HG02884 (cell line): ENCODE data around the gene PPCDC.
A peak's percentile ranks its signal among the peaks of the same experiment; 100 is the strongest.
"Not testable (repeated sequence)": the region's sequence is repeated elsewhere in the genome, so short reads cannot be mapped to it uniquely, and the experiment has no call there.

Experiments used
- ATAC-seq: cut with Tn5 transposase; IDR thresholded peaks from one replicate; pipeline ENCODE4 v1.9.1; 2021; ENCODE audit warnings: mild to moderate bottlenecking, moderate library complexity; ENCODE audit not compliant: unreplicated experiment

PPCDC gene

DNA sequence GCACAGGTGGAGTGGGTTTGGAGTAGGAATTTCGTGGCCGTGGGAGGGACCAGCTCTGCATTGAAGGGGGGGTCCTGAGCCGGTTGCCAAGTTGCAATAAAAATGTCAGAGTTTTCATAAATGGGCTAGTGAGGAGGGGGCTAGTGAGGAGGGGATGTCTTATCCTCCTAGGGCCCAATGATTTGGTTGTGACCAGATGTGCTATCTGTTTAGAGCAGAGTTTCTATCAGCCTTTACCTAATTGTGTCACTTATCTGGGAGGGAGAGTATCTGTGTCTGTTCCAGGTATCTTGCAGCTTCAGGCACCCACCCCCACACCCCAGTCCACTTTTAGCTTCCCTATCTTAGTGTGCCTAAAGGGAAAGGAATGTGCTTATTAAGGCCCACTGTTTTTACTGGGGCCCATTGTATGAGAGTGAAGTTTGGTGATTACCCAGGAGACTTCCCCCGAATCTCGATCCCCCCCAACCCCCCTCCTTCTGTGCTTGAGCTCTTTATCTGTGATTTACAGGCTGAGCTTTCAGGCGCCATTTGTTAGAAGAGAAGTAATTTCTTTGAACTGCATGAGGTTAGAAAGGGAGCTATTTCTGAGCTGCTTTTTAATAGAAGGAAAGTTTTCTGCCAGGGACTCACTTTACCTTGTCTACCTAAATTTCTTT, 42.6 kb downstream of the PPCDC start:
- no peak for ATAC-seq

DNA sequence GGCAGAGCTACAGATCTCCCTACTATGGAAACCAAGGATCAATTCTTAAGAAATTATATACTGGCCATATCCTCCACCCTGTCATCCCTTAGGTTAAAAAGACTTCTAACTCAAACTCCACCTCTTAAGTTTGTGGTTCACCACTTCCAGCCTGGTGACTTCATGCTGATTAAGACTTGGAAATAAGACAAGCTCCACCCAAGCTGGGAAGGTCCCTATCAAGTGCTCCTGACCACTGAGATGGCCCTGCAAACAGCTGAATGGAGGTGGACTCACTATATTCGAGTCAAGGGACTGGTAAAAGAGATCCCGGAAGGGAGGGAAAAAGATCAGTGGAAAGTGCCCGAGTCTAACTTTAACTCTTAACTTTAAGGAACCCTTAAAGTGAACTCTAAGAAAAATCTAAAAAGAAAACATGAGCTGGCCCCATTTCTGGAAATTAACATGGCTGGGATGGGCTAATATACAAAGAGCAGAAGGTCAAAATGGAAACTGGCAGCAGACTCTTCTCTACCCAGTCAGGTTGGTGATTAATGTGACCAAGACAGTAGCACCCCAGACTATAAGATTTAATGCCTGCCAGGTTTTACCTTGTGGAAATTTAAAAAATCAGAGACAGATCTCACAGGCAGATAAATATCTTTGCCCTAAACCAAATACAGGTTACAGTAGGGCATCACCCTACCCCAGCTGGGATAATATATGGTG, 43.9 kb downstream of the PPCDC start:
- no peak for ATAC-seq

DNA sequence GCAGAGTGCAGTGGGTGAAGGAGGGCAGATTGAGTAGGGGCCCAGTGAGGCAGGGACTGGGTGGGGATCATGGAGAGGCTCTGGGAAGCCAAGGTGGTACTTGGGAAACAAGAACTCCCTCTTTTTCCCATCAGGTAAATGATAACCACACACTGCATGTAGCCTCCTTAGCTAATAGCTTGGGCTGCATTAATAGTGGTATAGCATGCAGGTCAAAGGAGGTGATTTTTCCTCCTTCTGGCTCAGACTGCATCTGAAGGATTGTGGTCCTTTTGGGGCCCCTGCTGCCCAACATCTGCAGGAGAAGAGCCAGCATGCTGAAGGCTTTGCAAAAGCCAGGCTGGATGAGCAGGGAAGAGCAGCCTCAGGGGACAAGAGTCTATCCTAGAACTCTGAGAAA, 45.4 kb downstream of the PPCDC start:
- ATAC-seq: no peak

DNA sequence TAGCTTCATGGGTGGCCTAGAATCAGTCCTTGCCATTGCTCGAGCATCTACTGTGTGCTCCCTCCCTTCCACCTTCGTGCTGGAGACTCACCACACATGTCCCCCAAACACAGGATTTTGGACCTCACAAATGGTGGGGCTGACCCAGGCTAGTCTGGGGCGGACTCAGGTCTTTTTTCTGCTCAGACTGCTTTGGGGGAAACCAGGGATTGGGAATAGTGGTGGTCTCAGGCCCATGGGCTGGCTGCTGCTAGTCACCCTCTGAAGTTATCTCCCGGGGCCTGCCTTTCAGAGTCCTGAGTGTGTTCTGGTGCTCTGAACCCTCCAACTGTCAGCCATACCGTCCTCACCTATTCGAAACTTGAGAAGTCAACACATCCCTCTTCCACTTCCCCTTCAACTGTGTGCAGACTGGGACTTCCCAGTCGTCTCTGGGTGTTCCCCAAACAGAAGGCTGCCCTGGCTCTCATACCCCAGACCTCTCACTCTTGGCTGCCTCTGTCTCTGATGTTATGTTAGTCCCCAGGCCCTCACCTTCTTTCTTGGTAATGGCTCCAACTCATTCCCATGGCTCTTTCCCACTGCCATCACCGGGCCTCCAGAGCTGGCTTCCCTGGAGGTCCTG, 46.0 kb downstream of the PPCDC start:
- peak; percentile 63 for ATAC-seq

DNA sequence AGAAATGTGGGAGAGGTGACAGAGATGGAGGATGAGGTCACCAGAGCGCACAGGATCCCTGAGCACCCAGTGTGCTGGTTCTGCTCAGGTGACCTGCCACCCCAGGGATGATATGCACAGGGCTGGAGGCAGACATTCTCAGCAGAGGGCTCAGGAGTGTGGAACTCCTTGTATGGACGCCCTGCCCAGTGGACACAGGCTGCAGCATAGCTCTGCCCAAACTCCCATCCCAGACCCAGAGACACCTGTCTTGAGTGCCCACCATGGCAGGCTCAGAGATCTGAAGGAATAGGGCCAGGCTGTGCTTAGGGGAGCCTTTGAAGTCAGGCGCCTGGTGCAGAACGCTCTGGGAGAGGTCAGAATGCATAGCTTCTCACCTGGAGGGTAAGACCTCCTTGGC, 47.3 kb downstream of the PPCDC start:
- no peak for ATAC-seq

DNA sequence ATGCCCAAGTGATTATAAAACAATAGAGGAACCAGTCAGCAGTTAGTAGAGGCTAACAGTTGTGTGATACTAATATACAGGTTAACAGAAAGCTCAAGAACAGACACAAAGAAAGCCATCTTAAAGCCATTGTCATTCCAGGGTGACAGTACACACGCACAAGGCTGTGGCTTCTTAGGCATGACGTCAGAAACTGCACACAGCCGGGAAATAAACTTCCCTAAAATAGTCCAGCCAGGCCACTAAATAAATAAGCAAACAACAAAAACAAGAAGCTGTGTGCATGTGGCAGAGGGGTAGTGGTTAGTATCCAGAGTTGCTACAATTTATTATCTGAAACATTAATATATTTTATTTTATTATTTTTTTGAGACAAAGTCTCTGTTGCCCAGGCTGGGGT, 49.8 kb downstream of the PPCDC start:
- ATAC-seq: no peak

DNA sequence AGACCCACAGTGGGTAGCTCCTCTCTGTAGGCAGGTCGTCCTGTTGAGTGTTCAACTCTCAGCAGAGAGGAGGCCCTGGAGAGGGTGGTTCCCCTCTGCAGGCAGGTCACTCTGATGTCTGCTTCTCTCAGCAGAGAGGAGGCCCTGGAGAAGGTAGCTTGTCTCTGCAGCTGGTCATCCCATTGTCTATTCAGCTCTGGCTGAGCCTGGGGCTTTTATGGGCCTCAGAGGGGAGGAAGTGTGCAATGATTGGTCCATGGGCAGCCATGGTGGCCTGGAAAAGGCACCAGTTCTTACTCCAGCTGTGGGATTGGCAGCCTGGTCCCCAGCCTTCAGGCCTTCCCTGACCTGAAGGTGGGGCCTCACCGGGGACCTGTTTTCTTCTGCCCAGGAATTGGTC, 52.9 kb downstream of the PPCDC start:
- no peak for ATAC-seq

DNA sequence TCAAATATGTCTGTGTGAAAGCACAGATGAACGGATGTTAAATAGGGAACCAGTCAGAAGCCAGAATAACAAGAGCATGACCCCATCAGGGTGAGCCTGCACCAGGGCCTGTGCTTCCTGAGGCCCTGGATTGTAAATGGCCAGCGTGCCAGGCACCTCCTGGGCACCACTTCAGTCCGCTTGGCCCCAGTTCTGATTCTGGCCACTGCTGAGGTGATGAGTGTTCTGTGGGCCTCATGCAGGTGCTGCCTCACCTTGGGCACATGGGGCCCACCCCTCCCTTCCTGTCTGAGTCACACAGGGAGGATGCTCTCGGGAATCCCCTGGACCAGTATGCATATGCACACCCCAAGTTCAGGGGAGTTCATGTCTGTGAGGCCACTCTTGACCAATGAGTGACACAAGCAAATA, 54.2 kb downstream of the PPCDC start:
- not testable (repeated sequence) for ATAC-seq

DNA sequence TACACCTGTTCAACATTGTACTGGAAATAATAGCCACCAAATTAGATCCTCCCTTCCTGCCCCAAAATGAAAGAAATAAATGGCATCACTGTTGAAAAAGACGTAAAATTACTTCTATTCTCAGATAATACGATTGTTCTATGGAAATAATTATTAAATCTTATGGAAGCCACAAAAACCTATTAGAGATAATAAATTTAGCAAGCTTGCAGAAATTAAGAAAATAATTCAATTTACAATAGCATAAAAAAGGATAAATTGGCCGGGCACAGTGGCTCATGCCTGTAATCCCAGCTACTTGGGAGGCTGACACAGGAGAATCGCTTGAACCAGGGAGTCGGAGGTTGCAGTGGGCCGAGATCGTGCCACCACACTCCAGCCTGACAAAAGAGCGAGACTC, 57.8 kb downstream of the PPCDC start:
- no peak for ATAC-seq

DNA sequence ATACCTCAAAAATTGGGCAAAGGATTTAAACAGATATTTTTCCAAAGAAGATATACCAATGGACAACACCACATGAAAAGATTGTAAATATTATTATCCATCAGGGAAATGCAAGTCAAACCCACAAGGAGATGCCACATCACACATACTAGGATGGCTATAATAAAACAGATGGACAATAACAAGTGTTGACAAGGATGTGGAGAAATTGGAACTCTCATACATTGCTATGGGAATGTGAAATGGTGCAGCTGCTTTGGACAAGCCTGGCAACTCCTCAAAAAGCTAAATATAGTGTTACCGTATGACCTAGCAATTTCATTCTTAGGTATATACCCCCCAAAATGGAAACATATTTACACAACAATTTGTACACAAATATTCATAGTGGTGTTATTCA, 59.3 kb downstream of the PPCDC start:
- ATAC-seq: no peak

DNA sequence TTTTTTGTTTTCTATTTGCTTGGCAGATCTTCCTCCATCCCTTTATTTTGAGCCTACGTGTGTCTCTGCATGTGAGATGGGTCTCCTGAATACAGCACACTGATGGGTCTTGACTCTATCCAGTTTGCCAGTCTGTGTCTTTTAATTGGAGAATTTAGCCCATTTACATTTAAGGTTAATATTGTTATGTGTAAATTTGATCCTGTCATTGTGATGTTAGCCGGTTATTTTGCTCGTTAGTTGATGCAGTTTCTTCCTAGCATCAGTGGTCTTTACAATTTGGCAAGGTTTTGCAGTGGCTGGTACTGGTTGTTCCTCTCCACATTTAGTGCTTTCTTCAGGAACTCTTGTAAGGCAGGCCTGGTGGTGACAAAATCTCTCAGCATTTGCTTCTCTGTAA, 62.3 kb downstream of the PPCDC start:
- not testable (repeated sequence) for ATAC-seq

DNA sequence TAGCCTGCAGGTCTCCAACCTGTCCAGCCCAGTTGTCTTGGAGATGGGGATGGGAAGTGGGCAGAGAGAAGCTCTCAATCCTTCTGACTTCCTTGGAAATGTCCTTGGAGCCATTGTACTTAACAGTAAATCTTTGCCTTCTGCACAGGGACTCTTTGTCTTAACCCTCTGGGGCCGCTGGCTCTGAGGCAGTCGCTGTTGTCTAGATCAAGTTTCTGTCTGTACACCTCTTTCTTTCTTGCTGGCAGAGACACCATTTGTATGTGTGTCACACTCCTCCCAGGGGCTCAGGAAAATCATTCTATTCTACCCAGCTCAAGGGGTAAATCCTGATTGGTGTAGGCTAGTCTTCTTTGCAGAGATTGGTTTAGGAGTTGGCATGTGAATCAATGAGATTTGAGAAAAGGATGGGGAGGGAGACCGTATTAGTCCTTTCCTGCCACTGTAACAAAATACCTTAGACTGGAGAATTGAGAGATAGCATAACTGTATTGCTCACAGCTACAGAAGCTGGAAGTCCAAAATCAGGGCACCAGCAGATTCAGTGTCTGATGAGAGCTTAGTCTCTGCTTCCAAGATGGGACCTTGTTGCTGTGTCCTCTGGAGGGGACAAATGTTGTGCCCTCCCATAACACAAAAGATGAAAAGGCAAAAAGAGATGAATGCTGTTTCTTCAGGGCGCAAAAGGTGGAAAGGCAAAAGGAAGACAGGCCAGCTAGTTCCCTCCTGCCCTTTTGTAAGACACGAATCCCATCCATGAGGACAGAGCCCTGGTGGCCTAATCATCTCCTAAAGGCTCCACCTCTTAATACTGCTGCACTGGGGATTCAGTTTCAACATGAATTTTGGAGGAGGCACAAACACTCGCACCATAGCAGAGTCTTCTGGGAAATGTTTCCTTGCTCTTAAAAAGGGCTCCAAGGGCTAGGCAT, 66.3 kb downstream of the PPCDC start:
- no peak for ATAC-seq

DNA sequence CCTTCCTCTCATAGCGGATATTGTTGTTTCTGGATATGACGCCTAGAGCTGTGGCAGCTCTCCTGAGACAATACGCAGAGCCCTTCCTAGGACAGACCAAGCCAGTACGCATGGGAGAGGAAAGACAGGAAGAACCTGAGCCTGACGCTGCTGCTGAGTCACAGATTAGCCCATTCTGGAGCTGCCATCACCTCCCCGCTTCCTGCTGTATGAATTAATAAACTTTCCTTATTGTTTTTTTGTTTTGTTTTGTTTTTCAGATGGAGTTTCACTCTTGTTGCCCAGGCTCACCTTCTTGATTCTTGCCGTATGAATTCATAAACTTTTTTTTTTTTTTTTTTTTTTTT, 67.0 kb downstream of the PPCDC start:
- ATAC-seq: no peak

DNA sequence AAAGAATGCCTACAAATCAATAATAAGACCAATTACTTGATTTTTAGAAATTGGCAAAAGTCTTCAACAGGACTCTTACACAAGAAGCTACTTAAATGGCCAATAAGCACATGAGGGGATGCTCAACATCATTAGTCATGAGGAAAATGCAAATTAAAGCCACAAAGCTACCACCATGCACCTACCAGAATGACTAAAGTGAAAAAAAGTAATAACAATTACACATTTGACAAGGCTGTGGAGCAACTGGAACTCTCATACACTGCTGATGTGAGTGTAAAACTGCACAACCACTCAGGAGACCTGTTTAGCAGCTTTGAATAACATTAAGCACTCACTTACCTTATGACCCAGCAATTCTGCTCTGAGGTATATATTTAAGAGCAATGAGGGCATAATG, 68.4 kb downstream of the PPCDC start:
- no peak for ATAC-seq

DNA sequence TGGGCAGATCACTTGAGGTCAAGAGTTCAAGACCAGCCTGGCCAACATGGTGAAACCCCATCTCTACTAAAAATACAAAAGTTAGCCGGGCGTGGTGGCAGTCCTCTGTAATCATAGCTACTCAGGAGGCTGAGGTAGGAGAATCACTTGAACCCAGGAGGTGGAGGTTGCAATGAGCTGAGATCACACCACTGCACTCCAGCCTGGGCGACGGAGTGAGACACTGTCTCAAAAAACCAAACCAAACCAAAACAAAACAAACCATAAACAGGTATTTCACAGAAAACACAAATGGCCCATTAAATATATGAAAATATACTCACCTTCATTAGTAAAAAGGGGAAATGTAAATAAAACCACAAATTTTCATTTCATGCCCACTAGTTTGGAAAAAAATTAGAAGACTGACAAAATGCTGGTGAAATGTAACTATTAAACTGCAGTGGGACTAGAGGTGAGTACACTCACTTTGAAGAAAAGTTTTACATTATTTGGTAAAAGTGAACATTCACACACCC, 71.6 kb downstream of the PPCDC start:
- ATAC-seq: not testable (repeated sequence)

DNA sequence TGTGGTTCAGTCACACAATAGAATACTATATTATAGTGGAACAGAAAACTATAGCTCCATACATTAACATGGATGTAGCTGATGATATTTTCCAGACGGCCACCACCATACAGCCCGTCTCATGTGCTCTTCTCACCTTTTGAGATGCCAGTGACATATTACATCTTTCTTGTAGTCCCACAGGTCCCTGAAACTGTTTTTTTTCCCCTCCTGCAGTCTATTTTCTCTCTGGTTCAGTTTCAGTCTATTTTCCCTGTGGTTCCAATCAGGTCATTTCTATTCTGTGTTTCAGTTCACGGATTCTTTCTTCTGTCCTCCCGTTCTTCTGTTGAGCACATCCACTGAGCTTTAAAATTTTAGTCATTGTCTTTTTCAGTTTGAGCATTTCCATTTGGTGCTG, 72.2 kb downstream of the PPCDC start:
- ATAC-seq: no peak

DNA sequence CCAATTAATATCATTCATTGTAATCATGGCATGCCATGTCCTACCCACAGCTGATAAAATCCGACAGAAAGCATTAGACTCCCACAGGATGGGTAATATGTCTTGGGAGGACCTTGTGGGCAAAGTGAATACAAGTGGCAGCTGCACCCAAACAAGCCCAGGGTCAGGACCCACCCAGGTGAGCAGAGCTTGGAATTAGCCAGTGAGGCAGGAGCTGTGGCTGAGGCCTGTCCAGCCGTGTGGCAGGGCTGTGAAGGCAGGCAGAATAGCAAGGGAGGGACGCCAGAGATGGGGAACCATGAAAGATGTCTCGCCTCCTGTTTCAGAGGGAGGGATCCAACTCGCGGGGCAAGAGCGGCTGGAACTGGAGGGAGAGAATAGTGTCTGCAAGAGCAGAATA, 74.5 kb downstream of the PPCDC start:
- ATAC-seq: no peak

DNA sequence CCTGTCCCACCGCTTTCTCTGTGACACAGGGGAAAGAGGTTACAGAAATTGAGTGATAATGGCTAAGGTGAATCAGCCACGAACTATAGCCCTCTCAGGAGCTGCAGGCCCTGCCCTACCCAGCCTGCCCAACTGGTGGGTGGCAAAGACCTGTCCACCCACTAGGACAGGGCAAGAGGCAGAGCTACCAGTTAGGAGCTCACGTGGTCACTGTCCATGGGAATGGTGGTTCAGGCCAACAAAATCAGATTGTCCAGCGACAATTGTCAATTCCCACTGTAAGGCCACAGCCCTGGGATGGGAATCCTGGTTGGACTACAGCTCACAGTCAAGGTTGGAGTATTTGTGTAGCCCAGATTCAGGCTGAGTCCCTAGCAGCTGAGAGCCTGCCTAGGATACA, 75.0 kb downstream of the PPCDC start:
- no peak for ATAC-seq
